H9 (cell line): ENCODE results near the gene ZNF280D. TPM values are rescaled to one million over a fixed set of nuclear protein-coding genes. Genes with fewer than 3 reads are reported as not detected.

Experiments
- DNase-seq: peaks from one replicate; pipeline ENCODE4 v3.0.0-alpha.2; 2017
- H2AFZ ChIP-seq: one replicate; pipeline ENCODE4 v1.6.1; 2013; ENCODE audit warnings: mild to moderate bottlenecking, low read length, control low read depth, moderate library complexity
- H2AK5ac ChIP-seq: 2 replicates; pipeline ENCODE4 v1.6.1; 2013; ENCODE audit warnings: low read length, control low read depth, mixed read lengths; ENCODE audit not compliant: insufficient read length
- H2BK120ac ChIP-seq: one replicate; pipeline ENCODE4 v1.6.1; 2013; ENCODE audit warnings: low read depth, mild to moderate bottlenecking, low read length, control low read depth, inconsistent platforms; ENCODE audit not compliant: poor library complexity, severe bottlenecking
- H2BK12ac ChIP-seq: 2 replicates; pipeline ENCODE4 v1.6.1; 2013; ENCODE audit warnings: low read length, control low read depth, mixed read lengths, low read depth; ENCODE audit not compliant: insufficient read length
- H2BK15ac ChIP-seq: 2 replicates; pipeline ENCODE4 v1.6.1; 2013; ENCODE audit warnings: low read depth, low read length, control low read depth
- H2BK20ac ChIP-seq: one replicate; pipeline ENCODE4 v1.6.1; 2013; ENCODE audit warnings: low read depth, mild to moderate bottlenecking, low read length, control low read depth, inconsistent platforms; ENCODE audit not compliant: poor library complexity, severe bottlenecking
- H2BK5ac ChIP-seq: 2 replicates; pipeline ENCODE4 v1.6.1; 2013; ENCODE audit warnings: low read length, control low read depth, mixed read lengths; ENCODE audit not compliant: insufficient read length
- H3K14ac ChIP-seq: 2 replicates; pipeline ENCODE4 v1.6.1; 2013; ENCODE audit warnings: low read length, control low read depth; ENCODE audit not compliant: insufficient read depth
- H3K18ac ChIP-seq: 2 replicates; pipeline ENCODE4 v1.6.1; 2013; ENCODE audit warnings: low read depth, mild to moderate bottlenecking, mixed read lengths, low read length, control low read depth; ENCODE audit not compliant: insufficient read length
- H3K23ac ChIP-seq: 2 replicates; pipeline ENCODE4 v1.6.1; 2013; ENCODE audit warnings: low read length, control low read depth, mixed read lengths, low read depth; ENCODE audit not compliant: insufficient read length
- H3K23me2 ChIP-seq: 2 replicates; pipeline ENCODE4 v1.6.1; 2013; ENCODE audit warnings: low read depth, mild to moderate bottlenecking, mixed read lengths, low read length, control low read depth; ENCODE audit not compliant: insufficient read length, poor library complexity, severe bottlenecking
- H3K27ac ChIP-seq: 2 replicates; pipeline ENCODE4 v1.5.1; 2013; ENCODE audit warnings: low read length, control low read depth, mixed read lengths, low read depth; ENCODE audit not compliant: insufficient read length
- H3K27me3 ChIP-seq: 2 replicates; pipeline ENCODE4 v1.6.1; 2013; ENCODE audit warnings: low read length, control low read depth, inconsistent platforms; ENCODE audit not compliant: insufficient read depth
- H3K4ac ChIP-seq: 2 replicates; pipeline ENCODE4 v1.6.1; 2013; ENCODE audit warnings: low read depth, mild to moderate bottlenecking, control low read depth, inconsistent platforms, low read length, moderate library complexity
- H3K4me1 ChIP-seq: 2 replicates; pipeline ENCODE4 v1.6.1; 2013; ENCODE audit warnings: low read length, control low read depth, inconsistent platforms; ENCODE audit not compliant: insufficient read depth
- H3K4me2 ChIP-seq: 2 replicates; pipeline ENCODE4 v1.6.1; 2013; ENCODE audit warnings: low read length, control low read depth, mixed read lengths; ENCODE audit not compliant: insufficient read length, insufficient read depth
- H3K56ac ChIP-seq: 2 replicates; pipeline ENCODE4 v1.6.1; 2013; ENCODE audit warnings: low read depth, mild to moderate bottlenecking, mixed read lengths, low read length, control low read depth; ENCODE audit not compliant: insufficient read length
- H3K79me1 ChIP-seq: 2 replicates; pipeline ENCODE4 v1.6.1; 2013; ENCODE audit warnings: low read depth, mild to moderate bottlenecking, moderate library complexity, low read length, control low read depth, inconsistent platforms; ENCODE audit not compliant: insufficient read depth, poor library complexity, severe bottlenecking
- H3K79me2 ChIP-seq: 2 replicates; pipeline ENCODE4 v1.6.1; 2013; ENCODE audit warnings: low read length, control low read depth, inconsistent platforms; ENCODE audit not compliant: insufficient read depth
- H3K9ac ChIP-seq: 2 replicates; pipeline ENCODE4 v1.6.1; 2013; ENCODE audit warnings: low read length, control low read depth, mixed read lengths; ENCODE audit not compliant: insufficient read length; ENCODE audit errors: extremely low read depth
- H3K9me3 ChIP-seq: one replicate; pipeline ENCODE4 v1.6.1; 2013; ENCODE audit warnings: low read depth, low read length, inconsistent platforms; ENCODE audit not compliant: control insufficient read depth
- H3T11ph ChIP-seq: one replicate; pipeline ENCODE4 v1.6.1; 2013; ENCODE audit warnings: mild to moderate bottlenecking, low read length, control low read depth, inconsistent platforms
- H4K20me1 ChIP-seq: one replicate; pipeline ENCODE4 v1.6.1; 2013; ENCODE audit not compliant: control insufficient read depth, insufficient read length, insufficient read depth
- H4K5ac ChIP-seq: 2 replicates; pipeline ENCODE4 v1.6.1; 2013; ENCODE audit warnings: low read depth, mild to moderate bottlenecking, mixed read lengths, low read length, control low read depth; ENCODE audit not compliant: insufficient read length
- H4K8ac ChIP-seq: replicated peaks from 2 replicates; pipeline ENCODE4 v1.6.1; 2013; ENCODE audit warnings: low read length, control low read depth, mixed read lengths, low read depth; ENCODE audit not compliant: insufficient read length
- H4K91ac ChIP-seq: 2 replicates; pipeline ENCODE4 v1.6.1; 2013; ENCODE audit warnings: low read depth, mild to moderate bottlenecking, moderate library complexity, mixed read lengths, low read length, control low read depth; ENCODE audit not compliant: insufficient read length
- H3K27ac Mint-ChIP-seq, 3 experiments: 2 replicates in 2 of 3; 3 replicates in 1 of 3; pipeline ENCODE4 v1.8.0; 2020 to 2021; ENCODE audit warnings: mixed read lengths in 3 of 3, mild to moderate bottlenecking in 1 of 3, moderate library complexity in 1 of 3
- H3K27me3 Mint-ChIP-seq: 2 replicates; pipeline ENCODE4 v1.8.0; 2021; ENCODE audit warnings: low read depth, mild to moderate bottlenecking, moderate library complexity, mixed read lengths
- H3K36me3 Mint-ChIP-seq, 3 experiments: 2 replicates in 2 of 3; 3 replicates in 1 of 3; pipeline ENCODE4 v1.8.0; 2020 to 2021; ENCODE audit warnings: low read depth in 3 of 3, mixed read lengths in 3 of 3; ENCODE audit not compliant: insufficient read depth in 1 of 3
- H3K4me1 Mint-ChIP-seq, 2 experiments: 2 replicates each; pipeline ENCODE4 v1.8.0; 2020; ENCODE audit warnings: mixed read lengths in 2 of 2
- H3K4me3 Mint-ChIP-seq, 2 experiments: 2 replicates in 1 of 2; 3 replicates in 1 of 2; pipeline ENCODE4 v1.8.0; 2020 to 2021; ENCODE audit warnings: mild to moderate bottlenecking in 2 of 2, mixed read lengths in 2 of 2, moderate library complexity in 1 of 2
- H3K9me3 Mint-ChIP-seq, 2 experiments: 2 replicates in 1 of 2; 3 replicates in 1 of 2; pipeline ENCODE4 v1.8.0; 2020; ENCODE audit warnings: mild to moderate bottlenecking in 2 of 2, mixed read lengths in 2 of 2, moderate library complexity in 1 of 2
- CTCF ChIP-seq: fragments of 200-600 bp; sonication (generic); conservative IDR thresholded peaks from 3 replicates; pipeline ENCODE4 v1.8.0; 2021; ENCODE audit warnings: antibody characterized with exemption, mild to moderate bottlenecking
- WGBS: extraction: QIAGEN DNeasy Blood & Tissue Kit; methylation state at CpG from one replicate; pipeline ENCODE4 v1.1.7; 2013; ENCODE audit warnings: missing lambda C conversion rate, low lambda C conversion rate, mixed read lengths; ENCODE audit not compliant: insufficient read length; ENCODE audit errors: extremely low coverage; 5-methylcytosine and 5-hydroxymethylcytosine counted together
- total RNA-seq: library from RNA; stranded (reverse); gene quantifications from 2 replicates; pipeline ENCODE4 v1.2.1, GENCODE V29; 2021

ZNF280D gene
- total RNA-seq, 1 experiment from 2014 or later: 5.7 TPM

- Histone ChIP-seq H4K20me1 (no peaks in the 10 kb centered on the region), H2BK120ac (no peak overlapping the region), H3K9ac (no peak overlapping the region), H4K91ac (no peak overlapping the region), H3K9me3 (no peaks in the 10 kb centered on the region), H2BK5ac (no peak overlapping the region), H3K4ac (no peak overlapping the region), H3K23me2 (no peaks in the 10 kb centered on the region), H3K56ac (no peak overlapping the region), H3K79me1 (no peaks in the 10 kb centered on the region), H3K23ac (no peak overlapping the region), H3K18ac (no peak overlapping the region), H3K27ac (no peak overlapping the region), H3K14ac (no peak overlapping the region), H2AFZ (no peak overlapping the region), H4K8ac (no peak overlapping the region), H2BK12ac (no peak overlapping the region), H2BK15ac (no peak overlapping the region), H3K27me3 (no peaks in the 10 kb centered on the region), H3K79me2 (no peaks in the 10 kb centered on the region), H3K4me1 (no peaks in the 10 kb centered on the region), H2AK5ac (no peak overlapping the region), H3T11ph (no peak overlapping the region), H4K5ac (no peak overlapping the region), H3K4me2 (no peak overlapping the region), H2BK20ac (no peak overlapping the region)
- WGBS: no CpG with 5 or more reads among the region's 2 CpGs
- 0 out of 7 replicates have a peak, but pooled peaks cover 0 to 4% (median 0%) of the 10 kb centered on the region in 3 experiments for H3K36me3 Mint-ChIP-seq
- no peaks in the 10 kb centered on the region for H3K4me1 Mint-ChIP-seq
- no peak overlapping the region for H3K4me3 Mint-ChIP-seq
- H3K27me3 Mint-ChIP-seq: no peaks in the 10 kb centered on the region
- no peaks in the 10 kb centered on the region for H3K9me3 Mint-ChIP-seq
- H3K27ac Mint-ChIP-seq: no peak overlapping the region
- TF ChIP-seq CTCF: no peak
- no peak for DNase-seq
Observed at GRCh38 chr15:56698270-56698669, 35.0 kb downstream of the ZNF280D start.
